Endodermal cell (in vitro differentiated cells): ENCODE measurements around the gene SLC2A11. TPM values are rescaled to one million over a fixed set of nuclear protein-coding genes. Genes with fewer than 3 reads are reported as not detected.

Experiments
- DNase-seq: peaks from one replicate; pipeline ENCODE4 v3.0.0-alpha.2; 2017
- H3K27ac ChIP-seq: 2 replicates; pipeline ENCODE4 v1.5.1; 2013; ENCODE audit warnings: mild to moderate bottlenecking, low read depth, low read length, moderate library complexity
- H3K27me3 ChIP-seq: 2 replicates; pipeline ENCODE4 v1.6.1; 2013; ENCODE audit warnings: mild to moderate bottlenecking, low read length, moderate library complexity; ENCODE audit not compliant: insufficient read depth, control insufficient read depth, poor library complexity, severe bottlenecking
- H3K36me3 ChIP-seq: 2 replicates; pipeline ENCODE4 v1.7.0; 2013; ENCODE audit warnings: mild to moderate bottlenecking, low read length, moderate library complexity; ENCODE audit not compliant: control insufficient read depth, insufficient read depth
- H3K4me1 ChIP-seq: one replicate; pipeline ENCODE4 v1.7.0; 2013; ENCODE audit warnings: low read length; ENCODE audit not compliant: control insufficient read depth, insufficient read depth
- H3K4me3 ChIP-seq: 2 replicates; pipeline ENCODE4 v1.5.1; 2013; ENCODE audit warnings: mild to moderate bottlenecking, low read length, moderate library complexity
- H3K9ac ChIP-seq: 2 replicates; pipeline ENCODE4 v1.6.1; 2013; ENCODE audit warnings: mild to moderate bottlenecking, low read length, moderate library complexity; ENCODE audit not compliant: poor library complexity, severe bottlenecking; ENCODE audit errors: extremely low read depth
- H3K9me3 ChIP-seq: 2 replicates; pipeline ENCODE4 v1.6.1; 2013; ENCODE audit warnings: mild to moderate bottlenecking, low read length, moderate library complexity; ENCODE audit not compliant: control insufficient read depth
- H3K27ac Mint-ChIP-seq: 2 replicates; pipeline ENCODE4 v1.8.0; 2020; ENCODE audit warnings: mixed read lengths
- H3K27me3 Mint-ChIP-seq: 2 replicates; pipeline ENCODE4 v1.8.0; 2021; ENCODE audit warnings: mild to moderate bottlenecking, mixed read lengths; ENCODE audit not compliant: insufficient read depth
- H3K36me3 Mint-ChIP-seq: 2 replicates; pipeline ENCODE4 v1.8.0; 2020; ENCODE audit warnings: low read depth, mixed read lengths
- H3K4me1 Mint-ChIP-seq: 2 replicates; pipeline ENCODE4 v1.8.0; 2020; ENCODE audit warnings: mixed read lengths
- H3K4me3 Mint-ChIP-seq: 2 replicates; pipeline ENCODE4 v1.8.0; 2020; ENCODE audit warnings: mild to moderate bottlenecking, moderate library complexity, mixed read lengths
- H3K9me3 Mint-ChIP-seq: 2 replicates; pipeline ENCODE4 v1.8.0; 2020; ENCODE audit warnings: mild to moderate bottlenecking, mixed read lengths
- WGBS, 2 experiments: methylation state at CpG; one replicate each; pipeline versions ENCODE4 v1.1.5 to v1.1.7; 2013; ENCODE audit warnings: missing lambda C conversion rate in 2 of 2, mixed read lengths in 1 of 2; ENCODE audit not compliant: insufficient coverage in 1 of 2, insufficient read length in 1 of 2; 5-methylcytosine and 5-hydroxymethylcytosine counted together
- total RNA-seq, 2 donors: library from RNA; stranded (reverse); fragmentation: NEBNext Ultra II Directional in 1 of 2; extraction: Animal tissue kit (Norgen Biotek cat#: 25700) in 1 of 2; gene quantifications; 2 replicates in 1 of 2; 3 replicates in 1 of 2; pipeline ENCODE4 v1.2.1, GENCODE V29; 2021
- TF ChIP-seq, protein P1 (sequence below): fragments of 200-600 bp; sonication (generic); conservative IDR thresholded peaks from 2 replicates; pipeline ENCODE4 v1.5.0; 2021; ENCODE audit warnings: antibody characterized with exemption, mild to moderate bottlenecking

The SLC2A11 gene
- total RNA-seq, 2 donors from 2014 or later: 13.1 to 14.8 TPM

DNA sequence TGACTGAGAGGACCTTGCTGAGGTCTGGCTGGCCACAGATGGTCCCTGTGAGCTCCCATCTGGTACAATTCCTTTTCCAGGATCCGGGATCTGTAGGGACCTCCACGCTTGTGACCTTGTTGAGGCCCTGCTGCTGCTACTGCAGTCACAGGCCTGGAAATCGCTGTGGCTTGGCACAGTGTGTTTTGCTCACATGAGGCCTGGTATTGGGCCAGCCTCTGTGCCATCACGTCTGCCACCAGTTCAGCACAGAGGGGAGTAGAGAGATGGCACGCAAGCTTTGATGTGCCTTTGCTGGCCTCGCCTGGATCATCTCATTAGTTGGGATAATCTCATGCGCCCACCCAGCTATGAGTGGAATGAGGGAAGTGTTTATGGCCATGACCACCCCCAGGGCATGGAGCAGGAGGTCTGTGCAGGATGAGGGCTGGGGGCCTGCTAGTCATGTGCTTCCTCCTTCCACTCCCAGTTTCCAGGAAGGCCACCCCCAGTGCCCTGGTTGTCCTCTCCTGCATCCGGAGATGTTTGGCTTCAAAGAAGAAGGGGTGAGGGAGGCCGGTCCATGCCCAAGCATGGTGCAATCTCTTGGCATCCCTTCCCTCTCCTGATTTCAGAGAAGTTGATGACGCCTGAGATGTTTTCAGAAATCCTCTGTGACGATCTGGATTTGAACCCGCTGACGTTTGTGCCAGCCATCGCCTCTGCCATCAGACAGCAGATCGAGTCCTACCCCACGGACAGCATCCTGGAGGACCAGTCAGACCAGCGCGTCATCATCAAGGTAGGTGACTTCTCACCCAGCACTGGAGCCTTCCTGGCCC, 41.3 kb upstream of the SLC2A11 start:
- no peak overlapping the region for H3K9ac ChIP-seq
- Mint-ChIP-seq H3K36me3 (peaks cover 90% of the 10 kb centered on the region), H3K27me3 (no peaks in the 10 kb centered on the region), H3K4me1 (no peaks in the 10 kb centered on the region), H3K9me3 (no peaks in the 10 kb centered on the region), H3K4me3 (no peak overlapping the region), H3K27ac (no peak overlapping the region)
- H3K27me3 ChIP-seq: no peaks in the 10 kb centered on the region
- peaks cover 89% of the 10 kb centered on the region for H3K36me3 ChIP-seq
- no peak overlapping the region for H3K4me3 ChIP-seq
- TF ChIP-seq, protein P1, sequence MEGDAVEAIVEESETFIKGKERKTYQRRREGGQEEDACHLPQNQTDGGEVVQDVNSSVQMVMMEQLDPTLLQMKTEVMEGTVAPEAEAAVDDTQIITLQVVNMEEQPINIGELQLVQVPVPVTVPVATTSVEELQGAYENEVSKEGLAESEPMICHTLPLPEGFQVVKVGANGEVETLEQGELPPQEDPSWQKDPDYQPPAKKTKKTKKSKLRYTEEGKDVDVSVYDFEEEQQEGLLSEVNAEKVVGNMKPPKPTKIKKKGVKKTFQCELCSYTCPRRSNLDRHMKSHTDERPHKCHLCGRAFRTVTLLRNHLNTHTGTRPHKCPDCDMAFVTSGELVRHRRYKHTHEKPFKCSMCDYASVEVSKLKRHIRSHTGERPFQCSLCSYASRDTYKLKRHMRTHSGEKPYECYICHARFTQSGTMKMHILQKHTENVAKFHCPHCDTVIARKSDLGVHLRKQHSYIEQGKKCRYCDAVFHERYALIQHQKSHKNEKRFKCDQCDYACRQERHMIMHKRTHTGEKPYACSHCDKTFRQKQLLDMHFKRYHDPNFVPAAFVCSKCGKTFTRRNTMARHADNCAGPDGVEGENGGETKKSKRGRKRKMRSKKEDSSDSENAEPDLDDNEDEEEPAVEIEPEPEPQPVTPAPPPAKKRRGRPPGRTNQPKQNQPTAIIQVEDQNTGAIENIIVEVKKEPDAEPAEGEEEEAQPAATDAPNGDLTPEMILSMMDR: no peak
- no peaks in the 10 kb centered on the region for H3K4me1 ChIP-seq
- H3K9me3 ChIP-seq: no peaks in the 10 kb centered on the region
- no peak overlapping the region for H3K27ac ChIP-seq
- WGBS, 2 experiments: 89 to 91% methylated on average over 14 to 18 of the region's 18 CpGs
- no peak for DNase-seq

DNA sequence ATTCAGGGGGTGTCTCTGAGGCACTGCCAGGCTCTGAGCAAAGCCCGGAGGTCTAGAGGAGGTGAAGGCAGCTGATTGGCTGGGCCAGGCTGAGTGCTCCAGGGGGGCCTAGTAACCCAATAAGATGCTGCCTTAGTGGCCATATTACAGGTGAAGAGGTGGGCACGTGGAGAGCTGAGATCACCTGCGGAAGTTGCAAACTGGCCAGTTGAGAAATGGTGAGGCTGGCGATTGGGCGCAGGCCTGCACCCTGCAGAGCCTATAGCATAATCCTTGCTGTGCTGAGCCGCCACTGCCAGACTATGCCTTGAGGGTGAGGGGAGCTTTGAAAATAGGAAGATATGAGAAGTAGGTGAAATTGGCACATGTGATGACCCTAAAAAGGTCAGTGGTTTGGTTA, 40.5 kb upstream of the SLC2A11 start:
- Histone ChIP-seq H3K9me3 (no peaks in the 10 kb centered on the region), H3K27me3 (no peaks in the 10 kb centered on the region), H3K9ac (no peak overlapping the region), H3K4me3 (no peak overlapping the region), H3K27ac (no peak overlapping the region), H3K36me3 (peaks cover 82% of the 10 kb centered on the region), H3K4me1 (no peaks in the 10 kb centered on the region)
- Mint-ChIP-seq H3K36me3 (peaks cover 89% of the 10 kb centered on the region), H3K4me3 (no peak overlapping the region), H3K27me3 (no peaks in the 10 kb centered on the region), H3K4me1 (no peaks in the 10 kb centered on the region), H3K27ac (no peak overlapping the region), H3K9me3 (no peaks in the 10 kb centered on the region)
- WGBS, 2 experiments: 96 to 97% methylated on average over 6 of the region's 6 CpGs
- DNase-seq: no peak
- TF ChIP-seq, protein P1: no peak

DNA sequence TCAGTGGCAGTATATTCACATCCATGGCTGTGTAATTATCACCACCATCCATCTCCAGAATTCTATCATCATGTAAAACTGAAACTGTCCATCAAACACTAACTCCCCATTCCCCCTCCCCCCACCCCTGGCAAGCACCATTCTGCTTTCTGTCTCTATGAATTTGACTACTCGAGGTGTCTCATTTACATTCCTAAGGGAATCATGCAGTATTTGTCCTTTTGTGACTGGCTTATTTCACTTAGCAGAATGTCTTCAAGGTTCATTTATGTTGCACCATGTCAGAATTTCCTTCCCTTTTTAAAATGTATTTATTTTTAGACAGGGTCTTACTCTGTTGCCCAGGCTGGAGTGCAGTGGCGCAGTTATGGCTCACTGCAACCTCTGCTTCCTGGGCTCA, 39.1 kb upstream of the SLC2A11 start:
- TF ChIP-seq, protein P1: no peak
- no peak overlapping the region for H3K4me3 ChIP-seq
- H3K4me3 Mint-ChIP-seq: no peak overlapping the region
- DNase-seq: no peak
- no peaks in the 10 kb centered on the region for H3K4me1 Mint-ChIP-seq
- no peaks in the 10 kb centered on the region for H3K27me3 ChIP-seq
- no peak overlapping the region for H3K9ac ChIP-seq
- H3K27ac Mint-ChIP-seq: no peak overlapping the region
- H3K27me3 Mint-ChIP-seq: no peaks in the 10 kb centered on the region
- H3K27ac ChIP-seq: no peak overlapping the region
- WGBS, 2 experiments: 93 to 95% methylated on average over 2 of the region's 2 CpGs
- no peaks in the 10 kb centered on the region for H3K4me1 ChIP-seq
- H3K36me3 ChIP-seq: peaks cover 76% of the 10 kb centered on the region
- H3K9me3 ChIP-seq: no peaks in the 10 kb centered on the region
- peaks cover 88% of the 10 kb centered on the region for H3K36me3 Mint-ChIP-seq
- no peaks in the 10 kb centered on the region for H3K9me3 Mint-ChIP-seq
